Type B pancreatic cell (in vitro differentiated cells): ENCODE results near the gene KISS1R. TPM values are rescaled to one million over a fixed set of nuclear protein-coding genes. Genes with fewer than 3 reads are reported as not detected.

Experiments used
- DNase-seq: peaks from one replicate; pipeline ENCODE4 v3.0.0; 2021; ENCODE audit warnings: mixed read lengths; ENCODE audit not compliant: unreplicated experiment; ENCODE audit errors: extremely low spot score
- H3K27ac Mint-ChIP-seq: 2 replicates; pipeline ENCODE4 v1.8.0; 2021; ENCODE audit warnings: mild to moderate bottlenecking, mixed read lengths
- H3K27me3 Mint-ChIP-seq: 2 replicates; pipeline ENCODE4 v1.8.0; 2021; ENCODE audit warnings: mixed read lengths
- H3K36me3 Mint-ChIP-seq: 2 replicates; pipeline ENCODE4 v1.8.0; 2021; ENCODE audit warnings: mixed read lengths
- H3K4me1 Mint-ChIP-seq: one replicate; pipeline ENCODE4 v1.8.0; 2021; ENCODE audit warnings: mixed read lengths; ENCODE audit not compliant: unreplicated experiment
- H3K4me3 Mint-ChIP-seq: 2 replicates; pipeline ENCODE4 v1.8.0; 2021; ENCODE audit warnings: mild to moderate bottlenecking, mixed read lengths
- H3K9me3 Mint-ChIP-seq: 2 replicates; pipeline ENCODE4 v1.8.0; 2021; ENCODE audit warnings: mixed read lengths
- total RNA-seq: library from RNA; stranded (reverse); gene quantifications from 2 replicates; pipeline ENCODE4 v1.2.1, GENCODE V29; 2021; ENCODE audit warnings: low replicate concordance
- TF ChIP-seq, protein P1 (sequence below): fragments of 200-600 bp; sonication (generic); conservative IDR thresholded peaks from 2 replicates; pipeline ENCODE4 v1.5.0; 2021; ENCODE audit warnings: antibody characterized with exemption, mild to moderate bottlenecking

The KISS1R gene
- total RNA-seq, 1 donor from 2014 or later = 1.2 TPM

DNA sequence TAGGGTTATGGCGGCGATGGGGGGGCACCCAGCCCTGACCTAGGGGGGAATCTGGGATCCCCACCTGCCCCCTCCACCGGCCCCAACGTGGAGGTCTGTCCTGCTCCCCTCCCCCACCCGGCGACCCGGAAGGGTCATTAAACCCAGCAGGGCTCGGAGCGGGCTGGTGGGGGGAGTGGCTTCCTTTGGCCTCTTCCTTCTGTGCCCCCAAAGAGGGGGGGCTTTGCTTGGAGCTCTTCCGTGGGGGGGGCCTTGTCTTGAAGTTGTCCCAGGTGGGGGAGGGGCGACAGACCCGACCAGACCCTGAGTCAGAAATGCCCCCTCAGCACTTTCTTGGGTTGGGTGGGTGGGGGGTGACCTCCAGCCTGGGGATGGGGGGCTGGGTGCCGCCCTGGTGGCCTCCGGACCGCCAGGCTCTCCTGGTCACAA is 10.2 kb downstream of the KISS1R start:
- Mint-ChIP-seq H3K36me3 (no peaks in the 10 kb centered on the region), H3K4me3 (peak overlapping the region; percentile 79), H3K27ac (no peak overlapping the region), H3K4me1 (peaks cover 5% of the 10 kb centered on the region), H3K27me3 (no peaks in the 10 kb centered on the region), H3K9me3 (no peaks in the 10 kb centered on the region)
- TF ChIP-seq, protein P1, sequence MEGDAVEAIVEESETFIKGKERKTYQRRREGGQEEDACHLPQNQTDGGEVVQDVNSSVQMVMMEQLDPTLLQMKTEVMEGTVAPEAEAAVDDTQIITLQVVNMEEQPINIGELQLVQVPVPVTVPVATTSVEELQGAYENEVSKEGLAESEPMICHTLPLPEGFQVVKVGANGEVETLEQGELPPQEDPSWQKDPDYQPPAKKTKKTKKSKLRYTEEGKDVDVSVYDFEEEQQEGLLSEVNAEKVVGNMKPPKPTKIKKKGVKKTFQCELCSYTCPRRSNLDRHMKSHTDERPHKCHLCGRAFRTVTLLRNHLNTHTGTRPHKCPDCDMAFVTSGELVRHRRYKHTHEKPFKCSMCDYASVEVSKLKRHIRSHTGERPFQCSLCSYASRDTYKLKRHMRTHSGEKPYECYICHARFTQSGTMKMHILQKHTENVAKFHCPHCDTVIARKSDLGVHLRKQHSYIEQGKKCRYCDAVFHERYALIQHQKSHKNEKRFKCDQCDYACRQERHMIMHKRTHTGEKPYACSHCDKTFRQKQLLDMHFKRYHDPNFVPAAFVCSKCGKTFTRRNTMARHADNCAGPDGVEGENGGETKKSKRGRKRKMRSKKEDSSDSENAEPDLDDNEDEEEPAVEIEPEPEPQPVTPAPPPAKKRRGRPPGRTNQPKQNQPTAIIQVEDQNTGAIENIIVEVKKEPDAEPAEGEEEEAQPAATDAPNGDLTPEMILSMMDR = no peak
- DNase-seq = no peak

DNA sequence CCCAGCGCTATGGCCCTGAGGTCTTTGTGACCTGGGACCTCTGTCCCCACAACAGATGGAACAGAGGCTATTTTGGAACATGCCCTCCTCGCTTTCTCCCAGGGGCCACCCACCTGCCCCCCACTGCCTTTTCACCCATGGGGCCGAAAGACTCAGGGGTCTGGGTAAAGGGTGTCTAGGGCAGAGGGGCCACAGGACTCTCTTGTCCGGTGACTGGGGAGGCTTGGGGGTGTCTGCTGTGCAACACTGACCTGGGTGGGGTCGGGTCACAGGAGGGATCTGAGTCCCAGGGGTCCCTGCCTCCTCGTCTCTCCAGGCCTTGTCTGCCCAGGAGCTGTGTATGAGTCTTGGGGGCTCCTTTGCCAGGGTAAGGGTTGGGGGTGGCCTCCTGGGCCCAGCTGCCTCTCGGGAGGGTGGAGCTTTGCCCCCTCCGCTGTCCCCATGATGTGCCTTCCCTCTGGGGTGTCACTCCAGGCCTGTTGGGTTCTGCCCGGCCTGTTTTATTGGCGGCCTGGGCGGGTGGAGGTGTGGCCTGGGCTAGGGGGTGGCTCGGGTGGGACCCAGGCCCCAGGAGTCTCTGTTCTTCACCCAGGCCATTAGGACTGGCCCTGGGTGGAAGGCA is 10.8 kb downstream of the KISS1R start:
- TF ChIP-seq, protein P1 = no peak
- H3K27ac Mint-ChIP-seq = peak overlapping the region; percentile 21
- no peaks in the 10 kb centered on the region for H3K36me3 Mint-ChIP-seq
- H3K9me3 Mint-ChIP-seq = no peaks in the 10 kb centered on the region
- peaks cover 8% of the 10 kb centered on the region for H3K4me1 Mint-ChIP-seq
- H3K27me3 Mint-ChIP-seq = no peaks in the 10 kb centered on the region
- H3K4me3 Mint-ChIP-seq = peak overlapping the region; percentile 79
- peak; percentile 70 for DNase-seq

DNA sequence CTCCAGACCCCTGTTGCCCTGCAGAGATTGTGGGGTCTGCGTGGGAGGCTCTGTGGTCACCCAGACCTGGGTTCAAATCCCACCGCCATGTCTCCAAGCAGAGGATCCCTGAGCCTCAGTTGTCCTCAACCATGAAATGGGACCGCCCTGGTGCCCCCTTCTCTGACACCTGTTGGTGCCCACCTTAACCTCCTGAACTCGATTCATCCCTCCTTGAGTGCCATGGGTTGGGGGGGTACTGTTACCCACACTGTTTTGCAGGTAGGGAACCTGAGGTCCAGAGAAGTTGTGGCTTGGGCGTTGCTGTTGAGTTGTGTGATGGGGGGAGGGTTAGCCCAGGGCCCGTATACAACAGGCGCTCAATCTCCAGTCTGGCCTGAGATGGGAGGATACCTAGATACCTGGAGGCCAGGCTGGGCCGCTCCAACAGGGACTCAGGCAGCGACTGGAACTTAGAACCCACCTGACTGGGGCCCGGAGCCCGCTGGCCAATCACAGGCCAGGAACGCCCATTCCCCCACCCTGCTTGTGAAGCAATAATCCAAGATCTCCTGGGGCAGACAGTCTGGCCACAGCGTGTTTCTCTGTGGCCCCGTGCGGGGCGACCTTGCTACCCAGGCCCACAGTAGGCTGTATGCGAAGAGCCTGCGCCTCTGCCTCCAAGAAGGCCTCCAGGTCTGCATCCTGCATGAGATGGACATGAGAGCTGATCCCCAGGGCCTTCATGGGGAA is 11.5 kb downstream of the KISS1R start:
- no peak for DNase-seq
- Mint-ChIP-seq H3K9me3 (no peaks in the 10 kb centered on the region), H3K36me3 (no peaks in the 10 kb centered on the region), H3K4me3 (peak overlapping the region; percentile 79), H3K4me1 (peaks cover 9% of the 10 kb centered on the region), H3K27ac (peak overlapping the region; percentile 53), H3K27me3 (no peaks in the 10 kb centered on the region)
- TF ChIP-seq, protein P1 = no peak

DNA sequence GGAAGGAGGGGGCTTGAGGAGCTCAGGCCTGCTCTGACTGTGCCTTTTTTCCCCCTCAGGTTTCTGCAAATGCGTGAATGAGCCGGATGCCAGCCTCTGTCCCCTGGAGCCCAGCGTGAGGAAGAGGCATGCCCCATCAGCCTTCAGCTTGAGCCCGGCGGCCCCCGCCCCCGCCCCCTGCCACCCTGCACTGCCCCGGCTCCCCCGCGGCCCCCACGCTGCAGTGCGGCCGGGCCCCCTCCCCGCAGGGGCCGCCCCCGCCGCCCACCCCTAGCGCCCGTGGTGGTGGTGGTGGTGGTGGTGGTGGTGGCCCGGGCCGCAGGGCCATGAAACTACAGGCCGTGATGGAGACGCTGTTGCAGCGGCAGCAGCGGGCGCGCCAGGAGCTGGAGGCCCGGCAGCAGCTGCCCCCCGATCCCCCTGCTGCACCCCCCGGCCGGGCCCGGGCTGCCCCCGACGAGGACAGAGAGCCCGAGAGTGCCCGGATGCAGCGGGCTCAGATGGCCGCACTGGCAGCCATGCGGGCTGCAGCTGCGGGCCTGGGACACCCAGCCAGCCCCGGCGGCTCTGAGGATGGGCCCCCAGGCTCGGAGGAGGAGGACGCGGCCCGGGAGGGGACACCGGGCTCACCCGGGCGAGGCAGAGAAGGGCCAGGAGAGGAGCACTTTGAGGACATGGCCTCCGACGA is 12.2 kb downstream of the KISS1R start:
- no peak overlapping the region for H3K27ac Mint-ChIP-seq
- H3K27me3 Mint-ChIP-seq = no peaks in the 10 kb centered on the region
- TF ChIP-seq, protein P1 = no peak
- H3K4me1 Mint-ChIP-seq = peaks cover 9% of the 10 kb centered on the region
- H3K4me3 Mint-ChIP-seq = no peak overlapping the region
- H3K36me3 Mint-ChIP-seq = no peaks in the 10 kb centered on the region
- no peaks in the 10 kb centered on the region for H3K9me3 Mint-ChIP-seq
- peak; percentile 68 for DNase-seq

DNA sequence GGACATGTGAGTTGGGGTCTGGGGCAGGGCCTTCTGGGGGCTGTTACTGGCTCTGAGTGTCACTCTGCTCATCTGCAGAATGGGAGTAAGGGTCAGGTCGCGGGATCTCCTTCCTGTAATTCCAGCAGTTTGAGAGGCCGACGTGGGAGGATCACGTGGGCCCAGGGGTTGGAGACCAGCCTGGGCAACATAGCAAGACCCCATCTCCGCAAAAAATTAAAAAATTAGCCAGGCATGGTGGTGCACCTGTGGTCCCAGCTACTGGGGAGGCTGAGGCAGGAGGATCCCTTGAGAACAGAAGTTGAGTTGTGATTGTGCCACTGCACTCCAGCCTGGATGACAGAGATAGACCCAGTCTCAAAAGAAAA is 12.7 kb downstream of the KISS1R start:
- DNase-seq = no peak
- peaks cover 9% of the 10 kb centered on the region for H3K4me1 Mint-ChIP-seq
- TF ChIP-seq, protein P1 = no peak
- no peaks in the 10 kb centered on the region for H3K9me3 Mint-ChIP-seq
- H3K27me3 Mint-ChIP-seq = no peaks in the 10 kb centered on the region
- H3K4me3 Mint-ChIP-seq = no peak overlapping the region
- no peak overlapping the region for H3K27ac Mint-ChIP-seq
- H3K36me3 Mint-ChIP-seq = no peaks in the 10 kb centered on the region
